Measurements from ENCODE around the gene NIPA2. TPM values are rescaled to one million over a fixed set of nuclear protein-coding genes. Genes with fewer than 3 reads are reported as not detected.

NIPA2 gene
- total and polyA plus RNA-seq, 3 experiments from 2014 or later = 55.4 to 112 (median 102) TPM

GRCh38 chr15:22913646-22914380, 75.3 kb downstream of the NIPA2 start:
- peaks cover 0 to 2% of the 10 kb centered on the region in 2 donors for H3K27me3 Mint-ChIP-seq
- H3K36me3 ChIP-seq (ENCODE audit: insufficient read depth, low read length) = no peaks in the 10 kb centered on the region
- H3K36me3 Mint-ChIP-seq = peaks cover 1 to 6% (median 3%) of the 10 kb centered on the region in 3 donors
- CTCF ChIA-PET = no interaction called here
- no peaks in the 10 kb centered on the region for H3K4me1 ChIP-seq (ENCODE audit: insufficient read depth, low read length)
- no peak overlapping the region for H3K27ac ChIP-seq (ENCODE audit: low read depth, low read length)
- POLR2A ChIA-PET = no interaction called here
- H3K9me3 ChIP-seq (ENCODE audit: low read length) = no peaks in the 10 kb centered on the region
- no peaks in the 10 kb centered on the region for H3K4me1 Mint-ChIP-seq
- no peak overlapping the region for H3K4me3 ChIP-seq (ENCODE audit: low read length)
- no peaks in the 10 kb centered on the region for H3K27me3 ChIP-seq (ENCODE audit: insufficient read depth, low read length, poor library complexity, severe bottlenecking)
- no peak overlapping the region for H3K4me3 Mint-ChIP-seq
- DNase-seq = no peak
- no peaks in the 10 kb centered on the region for H3K9me3 Mint-ChIP-seq
- no peak overlapping the region for H3K27ac Mint-ChIP-seq

- no peak overlapping the region for H3K27ac Mint-ChIP-seq
Observed at GRCh38 chr15:22915866-22916515, 77.5 kb downstream of the NIPA2 start.

GRCh38 chr15:22916606-22917350, 78.3 kb downstream of the NIPA2 start:
- Histone ChIP-seq H3K4me3 (ENCODE audit: low read length) (no peak overlapping the region), H3K27ac (ENCODE audit: low read depth, low read length) (no peak overlapping the region), H3K9me3 (ENCODE audit: low read length) (no peaks in the 10 kb centered on the region), H3K4me1 (ENCODE audit: insufficient read depth, low read length) (no peaks in the 10 kb centered on the region), H3K36me3 (ENCODE audit: insufficient read depth, low read length) (no peaks in the 10 kb centered on the region), H3K27me3 (ENCODE audit: insufficient read depth, low read length, poor library complexity, severe bottlenecking) (no peaks in the 10 kb centered on the region)
- Mint-ChIP-seq H3K4me1 (no peaks in the 10 kb centered on the region), H3K27ac (peak overlapping the region in 1 of 8 donors; percentile 17), H3K36me3 (peaks cover 0 to 1% (median 0%) of the 10 kb centered on the region in 3 donors), H3K27me3 (peaks cover 0 to 2% of the 10 kb centered on the region in 2 donors), H3K9me3 (no peaks in the 10 kb centered on the region), H3K4me3 (no peak overlapping the region)
- POLR2A ChIA-PET = no interaction called here
- CTCF ChIA-PET = no interaction called here
- no peak for DNase-seq

More at GRCh38 chr15:22915866-22916515, 77.5 kb downstream of the NIPA2 start:
- peaks cover 0 to 1% (median 1%) of the 10 kb centered on the region in 3 donors for H3K36me3 Mint-ChIP-seq
- H3K4me3 ChIP-seq (ENCODE audit: low read length) = no peak overlapping the region
- no peaks in the 10 kb centered on the region for H3K9me3 ChIP-seq (ENCODE audit: low read length)
- no peaks in the 10 kb centered on the region for H3K27me3 ChIP-seq (ENCODE audit: insufficient read depth, low read length, poor library complexity, severe bottlenecking)
- H3K4me1 Mint-ChIP-seq = no peaks in the 10 kb centered on the region
- DNase-seq = no peak
- ChIA-PET CTCF (no interaction called here), POLR2A (no interaction called here)
- H3K4me1 ChIP-seq (ENCODE audit: insufficient read depth, low read length) = no peaks in the 10 kb centered on the region
- H3K9me3 Mint-ChIP-seq = no peaks in the 10 kb centered on the region
- no peak overlapping the region for H3K4me3 Mint-ChIP-seq
- H3K27me3 Mint-ChIP-seq = peaks cover 0 to 2% of the 10 kb centered on the region in 2 donors
- H3K36me3 ChIP-seq (ENCODE audit: insufficient read depth, low read length) = no peaks in the 10 kb centered on the region
- no peak overlapping the region for H3K27ac ChIP-seq (ENCODE audit: low read depth, low read length)

GRCh38 chr15:22917556-22917955, 79.1 kb downstream of the NIPA2 start:
- no peak overlapping the region for H3K4me3 Mint-ChIP-seq
- H3K27ac ChIP-seq (ENCODE audit: low read depth, low read length) = no peak overlapping the region
- H3K27me3 Mint-ChIP-seq = peaks cover 0 to 2% of the 10 kb centered on the region in 2 donors
- no peaks in the 10 kb centered on the region for H3K4me1 ChIP-seq (ENCODE audit: insufficient read depth, low read length)
- H3K9me3 ChIP-seq (ENCODE audit: low read length) = no peaks in the 10 kb centered on the region
- ChIA-PET CTCF (no interaction called here), POLR2A (no interaction called here)
- no peaks in the 10 kb centered on the region for H3K4me1 Mint-ChIP-seq
- no peaks in the 10 kb centered on the region for H3K27me3 ChIP-seq (ENCODE audit: insufficient read depth, low read length, poor library complexity, severe bottlenecking)
- no peak for DNase-seq
- H3K4me3 ChIP-seq (ENCODE audit: low read length) = no peak overlapping the region
- no peaks in the 10 kb centered on the region for H3K9me3 Mint-ChIP-seq
- H3K36me3 ChIP-seq (ENCODE audit: insufficient read depth, low read length) = no peaks in the 10 kb centered on the region
- H3K36me3 Mint-ChIP-seq = peaks cover 0 to 1% (median 0%) of the 10 kb centered on the region in 3 donors
- no peak overlapping the region for H3K27ac Mint-ChIP-seq

Other genes with a start within 250 kb of the NIPA2 start
- gene NIPA1, start 52.0 kb upstream of the NIPA2 start, total RNA-seq = 10 to 100 TPM; 33.9 to 35.0 TPM
- gene NIPA1, start 52.0 kb upstream of the NIPA2 start, polyA plus RNA-seq = 5.3 TPM
- 10 to 100 TPM; 24.0 to 27.3 TPM for gene CYFIP1, start 141.7 kb downstream of the NIPA2 start, total RNA-seq
- gene CYFIP1, start 141.7 kb downstream of the NIPA2 start, polyA plus RNA-seq = 4.8 TPM
- 10 to 100 TPM; 17.2 to 20.0 TPM for gene TUBGCP5, start 200.9 kb downstream of the NIPA2 start, total RNA-seq
- gene TUBGCP5, start 200.9 kb downstream of the NIPA2 start, polyA plus RNA-seq = 4.4 TPM

Measured in CD8-positive, alpha-beta memory T cell (primary cell).